ENCODE measurements around the gene LPCAT1. TPM values are rescaled to one million over a fixed set of nuclear protein-coding genes. Genes with fewer than 3 reads are reported as not detected.

Gene LPCAT1
- total and polyA plus RNA-seq, 2 of the 4 experiments (the other 2 are of a cell fraction) = 17.7 to 33.6 TPM

GRCh38 chr5:1564824-1565736 lies 41.3 kb upstream of the LPCAT1 start:
- dilution Hi-C loops (cut with HindIII; ENCODE audit: low sequenced_read_pairs, unreplicated experiment) = no loop called here
- Histone ChIP-seq H2BK120ac (ENCODE audit: low read depth, low read length) (no peak overlapping the region), H2AFZ (replicated peaks; ENCODE audit: low read length, poor library complexity) (no peak overlapping the region), H3K4me1 (ENCODE audit: control insufficient read depth, insufficient read depth, low read length) (peaks cover 13% of the 10 kb centered on the region), H3K27ac (ENCODE audit: insufficient read depth, low read length) (no peak overlapping the region), H3K23ac (ENCODE audit: low read depth, low read length) (no peak overlapping the region), H2AK5ac (ENCODE audit: low read depth, low read length) (no peak overlapping the region), H4K5ac (ENCODE audit: low read depth, low read length) (no peak overlapping the region), H3K36me3 (ENCODE audit: control insufficient read depth, insufficient read depth, low read length) (no peaks in the 10 kb centered on the region), H3K14ac (replicated peaks; ENCODE audit: low read depth, low read length) (no peak overlapping the region), H2AK9ac (replicated peaks; ENCODE audit: low read depth, low read length, poor library complexity) (no peak overlapping the region), H3K18ac (ENCODE audit: low read depth, low read length) (no peak overlapping the region), H3K56ac (ENCODE audit: extremely low read depth, insufficient read depth, low read length) (no peak overlapping the region), H3K4me2 (ENCODE audit: low read depth, low read length) (no peak overlapping the region), H3K9me3 (ENCODE audit: control insufficient read depth, insufficient read depth, low read length) (peaks cover 3% of the 10 kb centered on the region), H3K4me3 (ENCODE audit: insufficient read depth, low read depth, low read length) (no peak overlapping the region), H3K4ac (ENCODE audit: low read depth, low read length) (no peak overlapping the region), H3K79me1 (ENCODE audit: low read depth in 1 of 2, low read length in 2 of 2) (no peaks in the 10 kb centered on the region), H2BK20ac (ENCODE audit: low read depth, low read length) (no peak overlapping the region), H2BK15ac (ENCODE audit: low read depth, low read length) (no peak overlapping the region; the same call in 2 of the 3 replicates), H3K9me1 (ENCODE audit: insufficient read depth, low read length) (no peaks in the 10 kb centered on the region), H3K9ac (ENCODE audit: low read depth, low read length) (no peak overlapping the region), H4K20me1 (ENCODE audit: insufficient read depth, low read length) (no peaks in the 10 kb centered on the region), H4K8ac (ENCODE audit: low read depth in 2 of 2, low read length in 2 of 2) (no peak overlapping the region), H2BK5ac (ENCODE audit: low read depth, low read length, poor library complexity, severe bottlenecking) (no peak overlapping the region), H3K27me3 (ENCODE audit: control insufficient read depth, insufficient read depth, low read length) (peaks cover 15% of the 10 kb centered on the region; the same call in 1 of the 2 replicates), H4K91ac (ENCODE audit: insufficient read depth, low read depth, low read length) (no peak overlapping the region)
- no peak for DNase-seq
- ChIA-PET CTCF (no interaction called here), POLR2A (ENCODE audit: unreplicated experiment) (no interaction called here)
- intact Hi-C loops (cut with micrococcal nuclease) = no loop called here
- in situ Hi-C loops (cut with MboI; ENCODE audit: low sequenced_read_pairs) = no loop called here
- no peak for ATAC-seq (ENCODE audit: low read depth)
- 96% methylated on average over 8 of the region's 22 CpGs; no CpG with 5 or more reads in 1 of the 2 experiments for WGBS, 2 experiments (ENCODE audit: extremely low coverage in 2 of 2, insufficient read length in 1 of 2)
- BruUV-seq (replicated peaks) = no TSS peak
- no peak for TF ChIP-seq FOS (IDR thresholded peaks at IDR 0.05; ENCODE audit: low read depth, low read length)
- no peak for TF ChIP-seq RFX5 (IDR thresholded peaks at IDR 0.05; ENCODE audit: low read depth, low read length)
- TF ChIP-seq CTCF (conservative IDR thresholded peaks at IDR 0.05; ENCODE audit: low read depth, low read length) = no peak
- TF ChIP-seq POLR2A (IDR thresholded peaks at IDR 0.05; ENCODE audit: low read depth, low read length) = no peak
- TF ChIP-seq CEBPB (IDR thresholded peaks at IDR 0.05; ENCODE audit: low read depth, low read length) = no peak
- no peak for TF ChIP-seq RCOR1 (IDR thresholded peaks at IDR 0.05; ENCODE audit: insufficient replicate concordance, low read length)
- no peak for TF ChIP-seq USF2 (IDR thresholded peaks at IDR 0.05; ENCODE audit: low read depth, low read length)
- TF ChIP-seq NFE2L2 (IDR thresholded peaks at IDR 0.05; ENCODE audit: low read depth, low read length) = no peak
- TF ChIP-seq BHLHE40 (IDR thresholded peaks at IDR 0.05; ENCODE audit: low read depth, low read length) = no peak
- no peak for TF ChIP-seq CHD1 (IDR thresholded peaks at IDR 0.05; ENCODE audit: low read depth, low read length)
- no peak for TF ChIP-seq MXI1 (IDR thresholded peaks at IDR 0.05; ENCODE audit: borderline replicate concordance, low read depth, low read length)
- no peak for TF ChIP-seq MAZ (IDR thresholded peaks at IDR 0.05; ENCODE audit: borderline replicate concordance, low read depth, low read length)
- no peak for TF ChIP-seq RAD21 (IDR thresholded peaks at IDR 0.05; ENCODE audit: low read length)
- TF ChIP-seq ELK1 (IDR thresholded peaks at IDR 0.05; ENCODE audit: borderline replicate concordance, low read depth, low read length) = no peak
- TF ChIP-seq MAFK (IDR thresholded peaks at IDR 0.05; ENCODE audit: low read depth, low read length) = no peak

Measured in IMR-90 (cell line).